Astrocyte (in vitro differentiated cells and primary cell): Measurements from ENCODE around the gene MPRIP.

Experiments
- EZH2 ChIP-seq: IDR thresholded peaks from 2 replicates; pipeline ENCODE4 v1.6.1; 2012; ENCODE audit warnings: mild to moderate bottlenecking, low read length, inconsistent platforms; ENCODE audit not compliant: insufficient read depth
- TF ChIP-seq, protein P1 (sequence below): IDR thresholded peaks from 2 replicates; pipeline ENCODE4 v1.5.1; 2011; ENCODE audit warnings: low read depth, mild to moderate bottlenecking, inconsistent platforms, low read length, moderate library complexity; ENCODE audit not compliant: insufficient read depth

DNA sequence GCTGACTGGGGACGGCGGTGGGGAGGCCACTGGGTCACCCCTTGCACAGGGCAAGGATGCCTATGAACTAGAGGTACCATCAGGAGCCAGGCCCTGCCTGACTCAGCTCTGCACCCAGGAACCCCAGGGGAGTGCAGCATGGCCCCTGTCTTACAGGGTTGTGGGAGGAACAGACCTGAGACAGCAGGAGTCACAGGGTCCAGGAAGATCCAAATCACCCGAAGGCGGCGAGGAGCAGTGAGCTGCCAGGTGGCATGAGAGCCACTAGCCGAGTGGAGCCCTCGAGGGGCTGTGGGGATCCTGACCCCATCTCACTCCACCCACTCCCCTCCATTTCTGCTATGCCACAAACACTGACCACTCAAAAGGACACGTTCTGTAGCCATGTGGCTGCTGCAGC lies 133.1 kb downstream of the MPRIP start:
- TF ChIP-seq, protein P1, sequence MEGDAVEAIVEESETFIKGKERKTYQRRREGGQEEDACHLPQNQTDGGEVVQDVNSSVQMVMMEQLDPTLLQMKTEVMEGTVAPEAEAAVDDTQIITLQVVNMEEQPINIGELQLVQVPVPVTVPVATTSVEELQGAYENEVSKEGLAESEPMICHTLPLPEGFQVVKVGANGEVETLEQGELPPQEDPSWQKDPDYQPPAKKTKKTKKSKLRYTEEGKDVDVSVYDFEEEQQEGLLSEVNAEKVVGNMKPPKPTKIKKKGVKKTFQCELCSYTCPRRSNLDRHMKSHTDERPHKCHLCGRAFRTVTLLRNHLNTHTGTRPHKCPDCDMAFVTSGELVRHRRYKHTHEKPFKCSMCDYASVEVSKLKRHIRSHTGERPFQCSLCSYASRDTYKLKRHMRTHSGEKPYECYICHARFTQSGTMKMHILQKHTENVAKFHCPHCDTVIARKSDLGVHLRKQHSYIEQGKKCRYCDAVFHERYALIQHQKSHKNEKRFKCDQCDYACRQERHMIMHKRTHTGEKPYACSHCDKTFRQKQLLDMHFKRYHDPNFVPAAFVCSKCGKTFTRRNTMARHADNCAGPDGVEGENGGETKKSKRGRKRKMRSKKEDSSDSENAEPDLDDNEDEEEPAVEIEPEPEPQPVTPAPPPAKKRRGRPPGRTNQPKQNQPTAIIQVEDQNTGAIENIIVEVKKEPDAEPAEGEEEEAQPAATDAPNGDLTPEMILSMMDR: no peak
- TF ChIP-seq EZH2: no peak
